GM12801 (cell line): ENCODE results near the gene SNX6.

Experiments used
- CTCF ChIP-seq: IDR thresholded peaks from one replicate; pipeline ENCODE4 v1.5.1; 2011; ENCODE audit warnings: control low read depth; ENCODE audit not compliant: insufficient read length; ENCODE audit errors: extremely low read depth

SNX6 gene

DNA sequence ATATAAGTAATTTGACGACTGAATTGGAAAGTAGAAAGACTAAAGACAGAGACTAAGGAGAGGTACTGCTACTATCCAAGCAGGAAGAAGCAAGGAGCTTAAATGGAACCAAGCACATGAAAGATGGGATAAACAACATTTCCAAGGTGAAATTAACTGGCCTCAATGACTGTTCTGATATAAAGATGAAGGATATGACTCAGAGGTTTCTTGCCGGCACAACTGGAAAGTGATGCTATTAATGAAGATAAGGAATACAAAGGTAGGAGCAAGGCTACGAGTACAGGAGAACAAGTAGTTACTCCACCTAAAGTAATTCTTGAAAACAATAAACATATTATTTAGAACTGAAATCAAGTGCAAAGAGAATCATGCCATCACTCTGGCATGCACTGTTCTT lies 6.4 kb downstream of the SNX6 start:
- TF ChIP-seq CTCF: no peak

- no peak for TF ChIP-seq CTCF
Measured at GRCh38 chr14:34620839-34621238, 9.1 kb downstream of the SNX6 start.

DNA sequence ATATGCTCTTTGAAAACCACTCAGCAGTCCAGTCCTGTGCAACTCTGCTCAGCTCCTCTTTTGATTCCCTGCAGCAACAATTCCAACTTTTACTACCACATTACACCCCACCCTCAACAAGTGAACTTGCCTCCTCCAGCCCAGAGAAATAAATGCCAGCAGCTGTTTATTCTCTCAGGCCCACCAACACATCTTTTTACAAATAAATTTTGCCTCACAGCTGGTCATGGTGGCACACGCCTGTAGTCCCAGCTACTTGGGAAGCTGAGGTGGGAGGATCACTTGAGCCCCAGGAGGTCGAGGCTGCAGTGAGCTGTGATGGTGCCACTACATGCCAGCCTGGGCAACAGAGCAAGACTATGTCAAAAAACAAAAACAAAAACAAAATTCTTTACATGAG lies 9.8 kb downstream of the SNX6 start:
- TF ChIP-seq CTCF: no peak

- no peak for TF ChIP-seq CTCF
Measured at GRCh38 chr14:34619471-34619870, 10.5 kb downstream of the SNX6 start.

GRCh38 chr14:34616360-34616759 lies 13.6 kb downstream of the SNX6 start:
- TF ChIP-seq CTCF: no peak

GRCh38 chr14:34615507-34615906 lies 14.4 kb downstream of the SNX6 start:
- no peak for TF ChIP-seq CTCF

GRCh38 chr14:34614638-34615037 lies 15.3 kb downstream of the SNX6 start:
- no peak for TF ChIP-seq CTCF

GRCh38 chr14:34610101-34610500 lies 19.8 kb downstream of the SNX6 start:
- no peak for TF ChIP-seq CTCF
